MM.1S (cell line): ENCODE data around the gene ENOPH1.

ENCODE experiments used
- DNase-seq: peaks from one replicate; pipeline ENCODE4 v3.0.0-alpha.2; 2015
- H2AFZ ChIP-seq: fragments of 300-600 bp; sonication (generic); 2 replicates; pipeline ENCODE4 v1.6.0; 2016; ENCODE audit warnings: antibody characterized with exemption, low read length
- H3F3A ChIP-seq: fragments of 300-600 bp; sonication (generic); 2 replicates; pipeline ENCODE4 v1.6.1; 2016; ENCODE audit warnings: mild to moderate bottlenecking, antibody characterized with exemption, low read length, moderate library complexity, mixed read lengths; ENCODE audit not compliant: insufficient read depth
- H3K27ac ChIP-seq: fragments of 300-600 bp; sonication (generic); 2 replicates; pipeline ENCODE4 v1.5.1; 2016; ENCODE audit warnings: mild to moderate bottlenecking, low read length
- H3K27me3 ChIP-seq: fragments of 300-600 bp; sonication (generic); replicated peaks from 2 replicates; pipeline ENCODE4 v1.6.0; 2016; ENCODE audit warnings: low read length; ENCODE audit not compliant: insufficient read depth
- H3K36me3 ChIP-seq: fragments of 300-600 bp; sonication (generic); replicated peaks from 2 replicates; pipeline ENCODE4 v1.6.1; 2016; ENCODE audit warnings: mild to moderate bottlenecking, low read length, mixed read lengths; ENCODE audit not compliant: insufficient read depth
- H3K4me1 ChIP-seq: fragments of 300-600 bp; sonication (generic); 2 replicates; pipeline ENCODE4 v1.6.1; 2016; ENCODE audit warnings: low read length, mixed read lengths
- H3K4me2 ChIP-seq: fragments of 300-600 bp; sonication (generic); 2 replicates; pipeline ENCODE4 v1.6.0; 2016; ENCODE audit warnings: low read depth, low read length
- H3K4me3 ChIP-seq: fragments of 300-600 bp; sonication (generic); 2 replicates; pipeline ENCODE4 v1.5.1; 2016; ENCODE audit warnings: low read length, mixed read lengths
- H3K79me2 ChIP-seq: fragments of 300-600 bp; sonication (generic); 2 replicates; pipeline ENCODE4 v1.6.1; 2016; ENCODE audit warnings: mixed run types, low read length, mixed read lengths
- H3K9ac ChIP-seq: fragments of 300-600 bp; sonication (generic); 2 replicates; pipeline ENCODE4 v1.6.1; 2016; ENCODE audit warnings: low read length, mixed read lengths
- H3K9me2 ChIP-seq: fragments of 300-600 bp; sonication (generic); replicated peaks from 2 replicates; pipeline ENCODE4 v1.6.1; 2016; ENCODE audit warnings: mild to moderate bottlenecking, low read length, mixed read lengths; ENCODE audit not compliant: insufficient read depth
- H3K9me3 ChIP-seq: fragments of 300-600 bp; sonication (generic); replicated peaks from 2 replicates; pipeline ENCODE4 v1.6.1; 2016; ENCODE audit warnings: mild to moderate bottlenecking, low read length, mixed read lengths; ENCODE audit not compliant: insufficient read depth
- H4K20me1 ChIP-seq: fragments of 300-600 bp; sonication (generic); 2 replicates; pipeline ENCODE4 v1.6.1; 2016; ENCODE audit warnings: mild to moderate bottlenecking, low read length, moderate library complexity, mixed read lengths; ENCODE audit not compliant: insufficient read depth
- CTCF ChIP-seq: fragments of 300-600 bp; sonication (generic); IDR thresholded peaks from 2 replicates; pipeline ENCODE4 v1.5.1; 2016; ENCODE audit warnings: antibody characterized with exemption, low read length, mixed read lengths
- EZH2 ChIP-seq: fragments of 300-600 bp; sonication (generic); optimal IDR thresholded peaks from 2 replicates; pipeline ENCODE3; 2017; ENCODE audit warnings: low read depth, mild to moderate bottlenecking, antibody characterized with exemption, low read length, mixed read lengths
- EZH2phosphoT487 ChIP-seq: fragments of 300-600 bp; sonication (generic); IDR thresholded peaks from 2 replicates; pipeline ENCODE4 v1.6.1; 2018; ENCODE audit warnings: antibody characterized with exemption, low read length

The ENOPH1 gene

GRCh38 chr4:82436780-82437179 is 6.4 kb downstream of the ENOPH1 start:
- Histone ChIP-seq H4K20me1 (peaks cover 43% of the 10 kb centered on the region), H2AFZ (no peak overlapping the region)

GRCh38 chr4:82437285-82438005 is 7.1 kb downstream of the ENOPH1 start:
- DNase-seq = no peak
- TF ChIP-seq EZH2 (no peak), EZH2phosphoT487 (no peak), CTCF (no peak)
- Histone ChIP-seq H4K20me1 (peaks cover 43% of the 10 kb centered on the region), H3K9me3 (no peaks in the 10 kb centered on the region), H3K79me2 (peaks cover 100% of the 10 kb centered on the region), H3K4me1 (no peaks in the 10 kb centered on the region), H3K36me3 (peaks cover 4% of the 10 kb centered on the region; the same call in 1 of the 2 replicates), H3F3A (no peaks in the 10 kb centered on the region), H3K9me2 (no peaks in the 10 kb centered on the region), H3K27me3 (no peaks in the 10 kb centered on the region), H2AFZ (no peak overlapping the region), H3K9ac (no peak overlapping the region), H3K4me2 (no peak overlapping the region), H3K27ac (no peak overlapping the region), H3K4me3 (no peak overlapping the region)

More at GRCh38 chr4:82436780-82437179, 6.4 kb downstream of the ENOPH1 start:
- no peak overlapping the region for H3K27ac ChIP-seq
- H3K9ac ChIP-seq = no peak overlapping the region
- H3K4me2 ChIP-seq = no peak overlapping the region
- no peaks in the 10 kb centered on the region for H3K9me3 ChIP-seq
- H3K4me1 ChIP-seq = peaks cover 6% of the 10 kb centered on the region; the same call in 1 of the 2 replicates
- TF ChIP-seq EZH2phosphoT487 (no peak), CTCF (no peak)
- H3F3A ChIP-seq = no peaks in the 10 kb centered on the region
- peaks cover 4% of the 10 kb centered on the region; the same call in 1 of the 2 replicates for H3K36me3 ChIP-seq
- no peaks in the 10 kb centered on the region for H3K9me2 ChIP-seq
- no peaks in the 10 kb centered on the region for H3K27me3 ChIP-seq
- peaks cover 100% of the 10 kb centered on the region for H3K79me2 ChIP-seq
- no peak for DNase-seq
- H3K4me3 ChIP-seq = no peak overlapping the region

GRCh38 chr4:82439088-82439487 is 8.7 kb downstream of the ENOPH1 start:
- Histone ChIP-seq H3K4me1 (no peaks in the 10 kb centered on the region), H3K79me2 (peaks cover 99% of the 10 kb centered on the region), H3K9me2 (no peaks in the 10 kb centered on the region), H3K27me3 (no peaks in the 10 kb centered on the region), H2AFZ (no peak overlapping the region), H3K9ac (no peak overlapping the region), H3K27ac (no peak overlapping the region), H3K36me3 (peaks cover 4% of the 10 kb centered on the region; the same call in 1 of the 2 replicates), H3F3A (no peaks in the 10 kb centered on the region), H3K4me3 (no peak overlapping the region), H4K20me1 (peaks cover 30% of the 10 kb centered on the region), H3K9me3 (no peaks in the 10 kb centered on the region), H3K4me2 (no peak overlapping the region)
- DNase-seq = no peak
- TF ChIP-seq EZH2 = no peak
- no peak for TF ChIP-seq EZH2phosphoT487
- no peak for TF ChIP-seq CTCF
